NCI-H2196 treated with DMSO at 0.1 percent for 48 hours (cell line): ENCODE results near the gene AOAH.

ENCODE experiments used
- DNase-seq: peaks from one replicate; lab custom pipeline; 2025; ENCODE audit not compliant: unreplicated experiment; lab: John Stamatoyannopoulos, UW

The AOAH gene

DNA sequence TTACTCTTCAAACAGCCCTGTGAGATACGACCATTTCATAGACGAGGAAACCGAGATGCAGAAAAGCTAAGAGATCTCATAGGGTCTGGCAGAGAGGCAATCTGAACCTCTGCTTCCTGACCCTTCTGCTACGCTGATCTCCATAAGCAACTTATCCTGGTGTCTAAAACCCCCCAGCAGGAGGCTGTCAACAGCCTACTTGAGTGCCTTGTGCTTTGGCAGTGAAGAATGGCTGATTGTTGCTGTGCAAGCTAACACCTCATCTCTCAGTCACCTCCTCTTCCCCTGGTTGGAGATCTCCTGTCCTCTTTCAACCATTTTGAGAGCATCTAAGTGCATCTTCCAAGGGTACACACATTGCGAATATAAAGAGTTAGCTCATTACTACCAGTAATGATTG lies 86.2 kb downstream of the AOAH start:
- DNase-seq = no peak

DNA sequence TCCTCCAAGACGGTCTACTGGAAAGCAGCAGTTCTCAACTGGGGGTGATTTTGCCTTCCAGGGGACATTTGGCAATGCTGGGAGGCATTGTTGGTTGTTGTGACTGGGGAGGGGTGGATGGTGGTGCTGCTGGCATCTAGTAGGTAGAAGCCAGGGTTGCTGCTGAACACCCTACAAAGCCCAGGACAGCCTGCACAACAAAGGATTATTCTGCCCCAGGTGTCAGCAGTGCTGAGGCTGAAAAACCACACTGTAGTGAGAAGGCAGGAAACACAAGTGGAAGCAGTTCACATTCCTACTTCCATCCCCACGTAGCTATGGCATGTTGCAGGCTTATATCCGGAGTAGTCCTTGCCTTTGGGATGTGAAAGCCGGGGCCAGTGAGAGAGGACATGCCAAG lies 86.9 kb downstream of the AOAH start:
- DNase-seq = no peak

DNA sequence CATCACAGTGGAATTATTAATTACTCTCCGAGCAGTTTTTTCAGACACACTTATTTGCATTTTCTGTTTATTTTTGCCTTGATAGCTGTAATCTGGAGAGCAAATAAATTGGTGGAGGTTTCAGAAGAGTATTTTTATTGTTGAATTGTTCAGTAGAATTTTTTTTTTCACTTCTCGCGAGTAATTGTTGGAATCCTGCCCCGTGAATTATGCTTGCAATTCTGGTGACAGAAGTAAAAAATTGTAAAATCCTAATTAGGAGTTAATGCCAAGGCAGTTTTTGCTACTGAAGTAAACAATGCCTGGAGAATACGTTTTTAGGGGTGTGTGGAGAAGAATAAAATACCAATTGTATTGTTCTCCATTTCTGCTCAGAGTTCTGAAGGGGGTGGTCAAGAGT lies 88.2 kb downstream of the AOAH start:
- DNase-seq = no peak

DNA sequence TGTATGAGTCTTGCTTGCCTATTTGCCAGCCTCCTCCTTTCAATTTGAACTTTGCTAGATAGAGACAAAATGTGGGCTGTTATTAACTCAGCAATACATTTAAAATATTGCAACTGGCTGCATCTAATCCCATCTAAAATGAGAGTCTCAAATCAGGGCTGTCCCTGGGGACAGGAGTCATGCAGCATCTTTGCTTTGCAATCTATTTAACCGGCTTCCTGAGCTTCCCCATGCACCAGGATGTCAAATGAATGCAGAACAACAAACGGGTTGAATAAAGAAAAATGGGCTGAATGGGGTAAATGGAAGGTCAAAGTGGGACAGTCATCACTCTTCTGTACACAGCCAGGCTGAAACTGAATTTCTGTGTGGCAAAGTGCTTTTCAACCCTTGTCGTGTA lies 89.2 kb downstream of the AOAH start:
- DNase-seq = no peak

DNA sequence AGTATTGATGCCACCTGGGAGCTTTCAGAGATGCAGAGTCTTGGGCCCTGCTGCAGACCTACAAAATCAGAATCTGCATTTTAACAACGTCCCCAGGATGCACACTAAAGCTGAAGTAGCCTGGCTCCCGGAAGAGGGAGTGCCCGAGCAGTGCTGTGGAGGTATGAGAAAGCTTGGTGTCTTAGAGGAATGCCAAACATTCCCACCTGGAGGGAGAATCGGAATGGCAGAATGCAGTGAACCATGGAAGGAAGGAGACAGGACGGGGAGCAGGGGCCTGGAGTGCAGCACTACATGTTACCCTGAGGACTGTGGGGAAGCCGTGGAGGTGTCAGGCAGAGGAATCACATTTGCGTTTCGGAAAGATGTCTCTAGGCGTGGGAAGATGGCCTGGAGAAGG lies 90.9 kb downstream of the AOAH start:
- no peak for DNase-seq

DNA sequence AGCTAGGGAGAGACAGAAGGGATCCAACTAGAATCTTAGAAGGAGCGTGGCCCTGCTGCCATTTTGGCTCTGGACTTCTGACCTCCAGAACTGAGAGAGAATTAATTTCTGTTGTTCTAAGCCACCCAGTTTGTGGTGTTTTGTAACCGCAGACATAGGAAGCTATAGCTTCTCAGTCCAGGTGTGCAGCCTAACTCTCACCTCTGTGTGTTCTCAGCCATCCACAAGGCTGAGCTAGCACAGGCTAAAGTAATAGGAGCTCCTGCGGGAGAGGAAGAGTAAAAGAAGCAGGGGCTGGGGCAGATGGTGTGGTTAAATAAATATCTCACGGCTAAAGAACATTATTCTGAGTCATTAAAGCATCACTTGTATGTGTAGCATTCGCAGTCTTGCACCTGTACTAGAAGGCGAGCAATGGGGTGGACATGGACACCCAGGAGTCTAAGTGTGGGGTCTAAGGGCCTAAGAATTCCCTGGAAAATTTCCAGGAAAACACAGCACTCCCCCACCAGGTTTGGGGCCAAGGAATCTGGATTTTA lies 94.1 kb downstream of the AOAH start:
- no peak for DNase-seq

DNA sequence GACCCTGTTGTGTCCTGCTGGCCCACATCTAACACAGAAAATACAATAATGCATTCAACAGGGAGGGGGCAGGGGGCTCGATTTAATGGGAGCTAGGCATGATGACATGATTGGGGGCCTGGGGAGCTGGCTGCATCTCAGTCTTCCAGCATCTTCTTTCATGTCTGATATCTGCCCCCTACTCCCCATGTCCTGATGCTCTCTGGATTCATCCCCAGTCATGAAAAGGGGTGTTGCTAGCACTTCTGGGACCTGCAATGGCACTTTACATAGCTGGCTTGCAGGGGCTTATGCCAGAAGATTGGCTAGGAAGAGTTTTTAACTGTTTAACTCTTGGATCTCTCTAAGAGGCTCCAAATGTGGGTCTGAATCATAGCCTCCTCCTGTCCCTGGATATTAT lies 94.9 kb downstream of the AOAH start:
- no peak for DNase-seq

DNA sequence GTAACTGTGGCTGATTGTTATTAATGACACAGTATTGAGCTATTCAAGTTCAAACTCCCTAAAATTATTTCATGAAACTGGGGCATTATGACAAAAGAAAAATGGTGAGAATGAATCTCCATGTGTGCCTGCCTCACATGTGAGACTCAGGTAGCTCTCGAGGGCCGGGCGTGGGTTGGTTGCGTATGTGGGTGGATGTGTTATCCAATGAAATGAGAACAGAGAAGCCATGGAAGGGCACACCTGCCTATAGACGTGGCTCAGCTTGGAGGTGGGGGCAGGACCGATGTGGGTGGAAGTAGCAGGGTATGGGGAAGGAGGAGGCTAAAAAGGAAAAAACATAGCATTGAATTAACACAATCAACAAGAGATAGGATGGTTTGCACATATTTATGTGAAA lies 96.5 kb downstream of the AOAH start:
- no peak for DNase-seq

DNA sequence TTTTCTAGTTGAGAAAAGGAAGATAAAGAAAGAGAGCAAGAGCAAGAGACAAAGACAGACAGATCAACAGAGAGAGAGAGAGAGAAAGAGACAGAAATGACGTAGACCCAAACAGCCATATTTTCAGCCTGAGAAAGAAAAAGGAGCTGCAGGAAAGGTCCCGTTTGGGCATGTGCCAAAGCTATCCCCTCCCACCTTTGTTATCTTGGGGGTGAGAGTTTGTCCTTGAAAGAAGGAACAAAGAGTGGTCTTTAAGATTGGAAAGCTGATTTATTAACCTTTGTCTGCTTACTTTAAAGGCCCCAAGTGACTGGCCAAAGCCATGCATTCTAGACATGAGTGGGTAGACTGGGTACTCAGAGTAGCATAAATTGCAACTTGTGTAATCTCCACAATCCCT lies 98.2 kb downstream of the AOAH start:
- DNase-seq = no peak

DNA sequence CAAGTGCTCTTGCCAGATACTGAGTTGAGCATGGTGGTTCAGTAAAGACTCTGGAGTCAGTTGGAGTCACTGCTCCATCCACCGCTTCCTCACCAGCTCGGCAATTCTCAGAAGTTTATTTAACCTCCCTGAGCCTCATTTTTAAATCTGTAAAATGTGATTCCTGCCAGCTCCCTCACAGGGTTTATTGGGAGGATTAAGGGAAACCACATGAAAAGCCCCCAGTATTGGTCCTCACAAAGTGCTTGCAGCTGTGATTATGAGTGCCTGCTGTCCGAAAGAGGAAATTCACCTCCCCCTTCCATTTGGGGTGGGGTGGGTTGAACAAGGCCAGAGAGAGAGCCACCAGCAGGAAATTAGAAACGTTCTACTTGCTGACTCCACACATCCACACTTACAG lies 99.0 kb downstream of the AOAH start:
- DNase-seq = no peak

DNA sequence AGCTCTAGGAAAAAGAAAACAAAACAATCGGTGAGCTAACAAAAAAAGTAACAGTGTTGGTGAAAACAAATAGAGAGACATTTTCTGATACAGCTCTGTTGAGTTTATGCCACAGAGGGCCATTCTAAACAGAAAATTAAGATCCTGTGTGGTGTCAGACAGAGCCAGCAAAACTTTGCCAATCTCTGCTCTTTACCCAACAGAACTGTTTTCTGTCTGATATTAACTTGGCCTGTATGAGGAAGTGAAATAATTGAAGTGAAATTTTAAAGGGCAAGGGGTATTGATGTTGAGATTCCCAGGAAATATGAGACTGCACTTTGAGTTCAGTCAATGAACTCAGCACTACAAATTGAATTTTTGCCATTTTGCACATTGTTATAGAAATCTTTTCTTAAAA lies 101.0 kb downstream of the AOAH start:
- DNase-seq = no peak

DNA sequence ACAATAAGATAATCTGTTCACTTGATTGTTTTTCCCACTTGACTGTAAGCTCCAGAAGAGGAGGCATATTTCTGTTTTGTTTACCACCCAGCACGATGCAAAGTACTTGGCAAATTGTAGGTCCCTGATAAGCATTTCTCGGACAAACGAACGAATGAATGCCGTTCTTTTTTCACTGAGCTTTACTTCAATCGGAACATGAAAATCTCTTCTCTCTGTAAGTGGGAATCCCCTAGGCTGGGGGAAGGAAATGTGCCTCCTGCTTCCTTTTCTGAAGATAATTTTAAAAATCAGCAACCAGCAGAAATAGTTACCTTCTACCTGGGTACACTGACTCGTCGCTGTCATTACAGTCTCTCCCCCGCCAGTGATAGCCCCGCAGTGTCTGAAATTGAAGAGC lies 102.9 kb downstream of the AOAH start:
- DNase-seq = no peak

DNA sequence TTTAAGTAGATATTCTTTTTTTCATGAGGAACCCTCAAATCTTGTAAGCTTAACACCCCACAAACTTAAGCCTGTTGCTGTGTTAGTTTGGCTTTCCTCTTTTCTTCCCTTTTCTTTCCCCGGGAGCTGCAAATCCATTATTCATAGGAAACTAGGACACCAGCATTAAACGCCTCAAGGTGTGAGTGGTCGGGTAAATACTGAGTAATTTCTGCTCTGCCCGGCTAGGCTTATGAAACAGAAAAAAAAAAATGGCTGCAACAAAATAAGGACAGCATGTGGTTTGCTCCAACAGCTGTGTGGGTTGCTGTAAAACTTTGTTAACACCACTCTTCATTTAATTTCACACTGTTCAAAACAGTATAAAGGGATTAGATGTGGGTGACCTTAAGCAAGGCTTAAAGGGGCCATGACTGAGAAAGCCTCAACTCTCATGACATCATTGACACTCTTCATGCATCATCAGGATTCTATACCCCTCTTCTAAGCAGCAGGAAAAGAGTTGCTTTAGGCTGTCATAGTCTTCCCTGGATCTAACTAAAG lies 104.1 kb downstream of the AOAH start:
- no peak for DNase-seq

DNA sequence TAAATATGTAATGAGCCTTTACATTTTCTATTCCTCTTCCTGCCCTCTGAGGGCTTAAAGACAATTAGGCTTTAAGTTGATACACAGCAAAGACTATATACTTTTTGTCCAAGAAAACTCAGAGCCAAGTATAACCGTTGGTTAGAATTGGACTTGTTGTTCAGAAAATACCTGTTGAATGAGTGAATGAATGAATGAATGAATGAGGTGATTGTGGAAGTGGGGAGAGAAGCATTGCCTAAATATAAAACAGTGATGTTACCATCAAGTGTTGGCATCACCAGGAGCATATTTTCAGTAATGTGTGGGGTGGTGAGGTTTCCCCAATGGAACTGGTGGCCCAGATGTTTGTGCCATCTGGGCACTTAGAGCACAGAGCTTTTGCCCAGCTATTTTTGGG lies 106.9 kb downstream of the AOAH start:
- no peak for DNase-seq

DNA sequence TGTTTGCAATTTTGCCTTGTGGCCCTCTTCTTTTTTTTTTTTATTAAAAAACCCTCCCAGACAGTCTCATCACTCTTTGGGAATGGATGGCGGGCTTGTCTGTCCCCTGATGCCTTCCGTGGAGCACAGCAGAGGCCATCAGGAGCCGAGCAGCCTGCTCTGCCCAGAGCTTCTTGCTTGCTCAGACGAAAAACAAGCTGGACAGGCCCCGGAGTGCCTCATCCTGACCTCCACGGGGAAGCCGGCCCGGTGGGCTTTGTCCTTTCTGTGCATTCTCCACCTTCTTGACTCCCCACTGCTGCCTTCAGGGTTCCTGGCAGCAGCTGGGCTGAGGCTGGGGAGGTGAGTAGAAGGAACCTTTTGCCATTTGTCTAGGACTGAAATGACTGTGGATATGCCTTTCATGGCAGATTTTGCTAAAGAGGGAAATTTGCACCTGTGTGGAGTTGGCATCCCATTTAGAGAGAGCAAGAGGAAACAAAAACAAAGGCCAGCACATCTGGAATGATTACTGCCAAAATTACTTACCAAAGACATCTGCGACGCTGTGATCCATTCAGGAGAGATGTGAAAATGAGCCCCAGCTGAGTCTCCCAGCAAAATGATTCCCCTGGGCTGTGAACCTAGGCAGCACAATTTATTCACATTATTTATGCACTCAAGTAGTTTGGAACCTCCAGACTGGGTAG lies 108.3 kb downstream of the AOAH start:
- DNase-seq = no peak

DNA sequence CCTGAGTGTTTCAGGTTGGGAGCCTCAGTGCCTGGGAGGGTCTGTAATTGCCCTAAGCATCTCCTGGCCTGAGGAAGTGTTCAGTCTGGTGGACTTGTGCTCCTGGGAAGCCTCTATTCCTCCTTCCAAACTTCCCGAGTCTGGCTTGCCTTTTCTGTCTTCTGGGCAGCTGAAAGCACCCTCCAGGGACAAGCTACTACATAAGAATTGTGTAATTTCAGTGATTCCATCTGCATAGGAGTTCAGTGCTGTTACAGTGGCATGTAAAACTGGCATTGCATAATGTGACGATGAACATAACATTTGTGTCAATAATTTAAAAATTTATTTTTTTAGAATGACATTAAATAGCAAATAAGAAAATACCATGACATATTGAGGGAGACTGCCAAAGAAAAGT lies 109.3 kb downstream of the AOAH start:
- DNase-seq = no peak

DNA sequence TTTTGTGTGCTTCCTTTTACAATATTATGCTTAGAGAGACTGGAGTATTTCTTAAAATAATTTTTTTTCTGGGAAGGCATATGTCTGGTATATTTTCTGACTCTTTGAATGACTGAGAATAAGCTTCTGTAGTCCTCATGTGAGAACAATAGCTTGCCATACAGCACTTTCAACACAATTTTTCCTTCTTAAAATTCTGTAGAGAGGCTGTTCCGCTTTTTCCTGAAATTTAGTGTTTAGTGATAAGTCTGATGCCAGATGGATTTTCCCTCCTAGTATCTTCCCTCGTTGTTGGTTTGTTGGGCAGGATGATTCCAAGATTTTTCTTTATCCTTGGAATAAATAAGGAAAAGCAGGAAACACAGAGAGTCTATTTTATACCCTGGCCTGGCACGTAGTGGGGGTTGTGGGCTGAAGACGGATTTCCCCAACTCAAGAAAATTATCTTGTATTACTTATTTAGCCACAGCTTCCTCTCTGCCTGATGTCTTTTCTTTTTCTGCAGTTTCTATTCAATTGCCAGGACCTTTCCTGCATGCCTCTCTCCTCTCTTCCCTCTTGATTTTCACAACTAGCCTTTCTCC lies 111.2 kb downstream of the AOAH start:
- no peak for DNase-seq

DNA sequence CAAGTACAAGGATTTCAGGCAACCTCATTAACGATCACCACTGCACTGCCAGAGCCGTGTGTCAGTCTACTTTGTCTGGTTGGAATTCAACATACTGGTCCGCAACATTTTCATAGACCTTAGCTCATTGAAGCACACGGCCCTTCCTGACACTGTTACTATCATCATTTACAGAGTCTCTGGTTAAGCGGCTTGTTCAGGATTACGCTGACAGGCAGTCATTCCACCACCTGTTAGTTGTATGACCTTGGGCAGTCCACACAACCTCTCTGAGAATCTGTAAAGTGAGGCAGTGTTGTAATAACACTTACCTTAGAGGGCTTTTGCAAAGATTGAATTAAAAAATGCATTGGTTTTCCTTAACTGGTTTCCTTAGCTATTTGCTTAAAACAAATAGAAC lies 112.6 kb downstream of the AOAH start:
- no peak for DNase-seq

DNA sequence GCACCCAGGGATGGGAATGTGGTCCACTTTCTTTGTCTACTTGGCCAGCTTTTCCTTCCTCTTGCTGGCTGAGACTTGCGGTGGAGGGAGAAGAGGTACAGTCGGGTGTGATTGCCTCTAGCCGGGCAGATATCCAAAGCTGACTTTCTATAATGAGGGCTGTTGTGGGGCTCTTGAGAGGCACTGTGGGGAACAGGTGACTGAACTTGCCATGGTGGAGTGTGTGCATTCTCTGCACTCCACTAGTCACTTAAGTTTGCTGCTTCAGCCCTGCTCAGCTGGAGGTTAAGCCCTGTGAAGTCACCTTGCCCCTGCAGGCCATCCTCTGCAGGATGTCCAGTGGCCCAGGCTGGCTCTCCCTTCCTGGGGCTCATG lies 116.6 kb downstream of the AOAH start:
- no peak for DNase-seq

DNA sequence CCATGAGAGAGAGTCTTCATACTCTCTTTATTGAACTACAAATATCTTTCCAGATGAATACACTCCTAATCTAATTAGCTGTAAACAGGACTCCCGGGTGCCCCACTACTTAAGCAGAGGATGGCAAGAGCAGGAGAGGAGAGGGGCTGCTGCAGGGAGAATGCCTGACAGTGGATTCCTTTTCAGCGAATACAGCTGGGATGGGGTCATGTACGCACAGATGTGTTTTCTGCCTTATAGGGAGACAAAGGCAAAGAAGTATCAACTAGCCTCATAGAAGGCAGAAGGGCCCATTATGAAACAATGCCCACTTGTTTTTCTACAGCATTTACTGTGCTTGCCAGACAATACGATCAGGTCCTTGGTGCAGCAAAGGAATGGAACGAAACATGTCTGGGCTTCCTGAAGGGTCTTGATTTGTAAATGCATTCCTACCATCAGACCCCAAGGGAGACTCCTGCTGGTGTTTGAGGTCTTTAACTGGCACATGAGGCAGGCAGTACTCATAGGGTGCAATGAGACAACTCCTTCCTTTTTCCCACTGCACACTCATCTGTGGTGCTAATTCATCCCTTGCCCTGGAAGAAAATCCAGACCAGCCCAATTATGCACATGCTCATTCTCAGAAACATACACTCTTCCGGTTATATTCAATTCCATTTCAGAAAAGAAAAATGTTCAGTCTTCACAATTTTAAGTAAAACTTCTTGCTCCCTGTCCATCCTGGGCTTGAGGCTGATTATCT lies 117.1 kb downstream of the AOAH start:
- DNase-seq = no peak

DNA sequence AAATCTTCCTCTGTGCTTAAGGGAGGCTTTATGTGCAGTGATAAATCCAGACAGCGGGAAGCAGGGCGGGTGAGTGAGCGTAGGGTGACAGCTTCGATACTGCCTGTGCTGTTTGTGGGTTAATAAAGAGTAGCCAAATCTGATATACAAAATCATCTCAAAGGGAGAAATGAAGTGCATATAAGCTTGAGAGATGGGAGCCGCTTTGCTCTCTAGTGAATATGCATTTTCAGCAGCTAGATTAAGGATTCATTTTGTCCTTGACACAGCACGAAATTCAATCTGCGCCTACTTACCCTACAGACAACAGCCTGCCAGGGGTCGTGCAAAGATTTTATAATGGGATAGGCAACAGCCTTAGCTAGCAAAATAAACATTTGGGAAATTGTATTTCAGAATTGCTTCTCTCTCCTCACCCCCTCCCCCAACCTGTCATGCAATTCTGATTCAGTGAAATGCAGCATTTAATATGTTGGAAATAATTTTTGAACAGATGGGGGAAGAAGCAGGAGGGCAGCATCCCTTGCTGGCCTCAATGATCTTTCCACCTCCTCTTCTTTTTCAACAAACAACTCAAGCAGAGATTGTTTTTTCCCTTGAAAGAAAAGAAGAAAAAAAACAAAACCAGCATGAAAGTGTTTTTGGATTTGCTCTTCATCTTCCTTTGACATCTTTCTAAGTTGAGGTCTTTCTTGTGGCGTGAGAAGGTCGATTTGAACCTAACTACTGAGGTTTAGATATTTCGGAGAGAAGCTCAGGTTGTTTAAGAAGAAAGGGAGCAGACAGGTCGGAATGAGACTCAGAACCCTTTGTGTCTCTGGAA lies 117.9 kb downstream of the AOAH start:
- DNase-seq = no peak
